ENCODE results near the gene MIA3.

MIA3 gene

GRCh38 chr1:222680080-222680479, 62.2 kb downstream of the MIA3 start:
- no peak for DNase-seq

GRCh38 chr1:222691016-222691415, 73.1 kb downstream of the MIA3 start:
- DNase-seq = no peak

GRCh38 chr1:222694927-222695326, 77.0 kb downstream of the MIA3 start:
- DNase-seq = no peak

GRCh38 chr1:222696741-222697140, 78.8 kb downstream of the MIA3 start:
- DNase-seq = no peak

GRCh38 chr1:222697203-222697602, 79.3 kb downstream of the MIA3 start:
- no peak for DNase-seq

- no peak for DNase-seq
Observed at GRCh38 chr1:222697826-222698225, 79.9 kb downstream of the MIA3 start.

- DNase-seq = no peak
Observed at GRCh38 chr1:222702210-222702609, 84.3 kb downstream of the MIA3 start.

GRCh38 chr1:222704260-222704659, 86.4 kb downstream of the MIA3 start:
- no peak for DNase-seq

- peak; percentile 21 to 38 for DNase-seq
Observed at GRCh38 chr1:222706815-222707214, 88.9 kb downstream of the MIA3 start.

GRCh38 chr1:222709700-222710153, 91.8 kb downstream of the MIA3 start:
- DNase-seq = no peak

GRCh38 chr1:222711319-222712252, 93.7 kb downstream of the MIA3 start:
- peak; percentile 67 to 73 for DNase-seq

- DNase-seq = peak; percentile 77
Observed at GRCh38 chr1:222712253-222713090, 94.6 kb downstream of the MIA3 start, which contains the start of the genes AIDA and BROX. AIDA (minus strand) TSS chr1:222712491; CDS start chr1:222712317, 174 bp downstream. BROX (plus strand) TSS chr1:222712564; CDS start chr1:222715700, 3,136 bp downstream.

GRCh38 chr1:222713091-222713961, 95.4 kb downstream of the MIA3 start:
- DNase-seq = peak; percentile 93 to 94

GRCh38 chr1:222716393-222716792, 98.5 kb downstream of the MIA3 start:
- no peak for DNase-seq
